Measurements from ENCODE around the gene CLEC1B.
"Not testable (repeated sequence)": the region's sequence is repeated elsewhere in the genome, so short reads cannot be mapped to it uniquely, and the experiment has no call there.

Gene CLEC1B

DNA sequence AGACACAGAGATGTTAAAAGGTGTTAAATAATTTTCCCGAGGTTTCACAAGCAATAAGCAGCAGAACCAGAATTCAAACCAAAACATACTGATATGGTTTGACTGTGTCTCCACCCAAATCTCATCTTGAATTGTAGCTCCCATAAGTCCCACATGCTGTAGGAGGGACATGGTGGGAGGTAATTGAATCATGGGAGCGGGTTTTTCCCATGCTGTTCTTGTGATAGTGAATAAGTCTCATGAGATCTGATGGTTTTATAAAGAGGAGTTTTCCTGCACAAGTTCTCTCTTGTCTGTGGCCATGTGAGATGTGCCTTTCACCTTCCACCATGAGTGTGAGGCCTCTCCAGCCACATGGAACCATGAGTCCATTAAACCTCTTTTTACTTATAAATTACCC, 24.2 kb downstream of the CLEC1B start:
- DNase-seq (ENCODE audit: low read depth): not testable (repeated sequence)

GRCh38 chr12:9973949-9974348, 25.0 kb downstream of the CLEC1B start:
- no peak for DNase-seq (ENCODE audit: low read depth)

DNA sequence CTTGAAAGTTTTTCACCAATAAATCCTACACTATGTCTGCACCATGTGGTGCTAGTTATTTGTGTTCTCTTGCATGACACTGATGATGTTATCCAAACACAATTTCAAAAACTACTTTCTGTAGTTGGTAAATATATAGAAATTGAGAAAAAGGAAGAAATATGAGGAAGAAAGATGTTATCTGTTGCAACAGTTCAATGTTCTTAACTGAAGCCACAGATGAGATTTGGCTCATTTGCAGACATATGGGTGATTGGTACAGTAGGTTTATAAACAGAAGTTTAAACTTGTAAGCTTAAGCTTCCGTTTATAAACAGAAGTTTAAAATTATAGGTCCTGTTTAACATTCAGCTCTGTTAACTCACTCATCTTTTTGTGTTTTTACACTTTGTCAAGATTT, 27.7 kb downstream of the CLEC1B start, which contains the start of gene CLEC12A:
CLEC12A (plus strand) TSS at position 229 of the 400 bp plus-strand sequence. CDS start 188 bp downstream, outside the sequence.
- DNase-seq (ENCODE audit: low read depth): no peak

- no peak for DNase-seq (ENCODE audit: low read depth)
Measured at GRCh38 chr12:9969673-9970072, 29.2 kb downstream of the CLEC1B start.

- no peak for DNase-seq (ENCODE audit: low read depth)
Measured at GRCh38 chr12:9961901-9962300, 37.0 kb downstream of the CLEC1B start.

DNA sequence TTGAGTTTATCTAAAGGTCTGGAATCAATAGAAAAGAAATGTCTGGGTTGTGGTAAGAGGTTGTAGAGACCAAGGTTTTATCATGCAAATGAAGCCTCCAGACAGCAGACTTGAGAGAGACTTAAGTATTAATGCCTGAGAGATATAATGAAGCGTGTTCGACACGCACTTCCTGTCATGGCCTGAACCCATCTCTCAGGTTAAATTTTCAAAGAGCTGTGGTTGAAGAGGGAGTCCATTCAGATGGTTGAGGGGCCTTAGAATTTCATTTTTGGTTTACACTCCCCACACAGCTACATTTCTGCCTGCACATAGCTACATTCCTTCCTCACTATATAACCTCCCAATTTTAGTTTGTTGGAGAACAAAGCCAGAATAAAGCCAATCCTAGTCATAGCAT, 37.8 kb downstream of the CLEC1B start:
- no peak for DNase-seq (ENCODE audit: low read depth)

DNA sequence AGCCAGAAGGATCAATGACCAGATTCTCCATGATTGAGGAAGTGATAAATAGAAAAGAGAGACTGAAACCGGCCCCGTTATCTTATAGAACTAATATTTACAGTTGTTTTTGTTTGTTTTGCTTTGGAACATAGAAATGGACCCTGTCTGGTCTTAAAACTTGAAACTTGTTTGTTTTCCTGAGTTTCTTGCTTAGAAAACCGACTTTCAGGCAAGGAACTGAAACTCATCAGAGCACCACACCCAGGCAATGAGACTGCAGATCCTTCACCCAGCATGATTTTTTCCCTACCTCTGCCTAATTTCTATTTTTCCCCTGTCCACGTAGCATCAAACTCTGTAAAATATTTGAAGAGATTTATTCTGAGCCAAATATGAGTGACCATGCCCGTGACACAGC, 38.3 kb downstream of the CLEC1B start:
- no peak for DNase-seq (ENCODE audit: low read depth)

GRCh38 chr12:9957834-9958233, 41.1 kb downstream of the CLEC1B start:
- no peak for DNase-seq (ENCODE audit: low read depth)

DNA sequence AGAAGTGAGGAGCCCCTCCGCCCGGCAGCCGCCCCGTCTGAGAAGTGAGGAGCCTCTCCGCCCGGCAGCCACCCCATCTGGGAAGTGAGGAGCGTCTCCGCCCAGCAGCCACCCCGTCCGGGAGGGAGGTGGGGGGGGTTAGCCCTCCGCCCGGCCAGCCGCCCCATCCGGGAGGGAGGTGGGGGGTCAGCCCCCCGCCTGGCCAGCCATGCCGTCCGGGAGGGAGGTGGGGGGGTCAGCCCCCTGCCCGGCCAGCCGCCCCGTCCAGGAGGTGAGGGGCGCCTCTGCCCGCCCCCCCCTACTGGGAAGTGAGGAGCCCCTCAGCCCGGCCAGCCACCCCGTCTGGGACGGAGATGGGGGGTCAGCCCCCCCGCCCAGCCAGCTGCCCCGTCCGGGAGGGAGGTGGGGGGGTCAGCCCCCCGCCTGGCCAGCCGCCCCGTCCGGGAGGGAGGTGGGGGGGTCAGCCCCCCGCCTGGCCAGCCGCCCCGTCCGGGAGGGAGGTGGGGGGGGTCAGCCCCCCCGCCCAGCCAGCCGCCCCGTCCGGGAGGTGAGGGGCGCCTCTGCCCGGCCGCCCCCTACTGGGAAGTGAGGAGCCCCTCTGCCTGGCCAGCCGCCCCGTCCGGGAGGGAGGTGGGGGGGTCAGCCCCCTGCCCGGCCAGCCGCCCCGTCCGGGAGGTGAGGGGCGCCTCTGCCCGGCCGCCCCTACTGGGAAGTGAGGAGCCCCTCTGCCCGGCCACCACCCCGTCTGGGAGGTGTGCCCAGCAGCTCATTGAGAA, 45.8 kb downstream of the CLEC1B start:
- DNase-seq (ENCODE audit: low read depth): not testable (repeated sequence)

DNA sequence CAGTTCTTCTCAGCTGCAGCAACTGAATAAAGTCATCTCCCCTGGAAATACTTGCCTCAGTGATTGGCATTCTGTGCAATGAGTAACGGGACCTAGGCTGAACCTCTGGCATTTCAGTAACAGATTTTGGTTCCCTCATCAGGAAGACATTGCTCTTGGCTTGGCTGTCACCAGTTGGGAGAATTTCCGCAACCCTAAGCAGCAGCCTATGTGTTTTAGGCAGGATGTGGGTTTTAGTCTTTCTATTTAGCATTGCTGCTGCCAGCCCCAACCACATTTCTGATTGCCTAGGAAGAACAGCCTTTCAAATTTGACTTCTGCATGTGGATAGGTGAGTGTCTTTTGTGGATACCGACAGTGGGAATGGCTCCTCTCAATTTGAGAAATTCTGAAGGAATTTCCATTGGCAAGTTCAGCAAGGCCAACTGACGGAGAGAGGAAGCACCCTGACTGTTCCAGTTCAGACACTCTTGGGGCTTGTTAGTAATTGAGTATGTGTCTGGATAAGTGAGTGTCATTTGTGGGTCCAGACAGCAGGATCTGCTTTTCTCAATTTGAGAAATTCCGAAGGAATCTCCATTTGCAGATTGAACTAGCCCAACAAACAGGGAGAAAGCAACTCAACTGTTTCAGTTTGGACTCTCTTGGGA, 47.8 kb downstream of the CLEC1B start:
- peak; percentile 9 for DNase-seq (ENCODE audit: low read depth)

DNA sequence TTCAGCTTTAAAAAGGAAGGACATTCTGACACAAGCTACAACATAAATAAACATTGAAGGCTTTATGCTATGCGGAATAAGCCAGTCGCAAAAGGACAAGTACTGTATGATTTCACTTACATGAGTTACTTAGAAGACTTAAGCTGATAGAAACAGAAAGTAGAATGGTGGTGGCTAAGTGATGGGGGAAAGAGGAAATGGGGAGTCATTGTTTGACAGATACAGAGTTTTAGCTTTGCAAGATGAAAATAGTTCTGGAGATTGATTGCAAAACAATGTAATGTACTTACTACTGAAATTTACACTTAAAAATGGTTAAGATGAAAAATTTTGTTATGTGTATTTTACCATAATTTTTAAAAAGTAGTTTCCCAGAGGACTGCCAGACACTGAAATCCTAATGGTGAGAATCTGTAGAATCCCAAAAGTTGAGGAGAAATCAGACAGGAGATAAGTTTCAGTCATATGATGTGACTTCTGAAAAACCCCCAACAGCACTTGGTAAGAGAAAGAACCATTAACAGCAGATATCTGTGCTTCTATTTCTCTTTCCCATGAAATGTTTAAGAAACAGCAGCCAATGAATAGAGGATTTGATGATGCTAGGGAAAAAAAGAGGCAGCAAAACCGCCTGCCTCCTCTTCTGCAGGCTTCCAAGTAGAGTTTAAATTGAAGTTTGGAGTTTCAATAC, 50.2 kb downstream of the CLEC1B start:
- DNase-seq (ENCODE audit: low read depth): no peak

DNA sequence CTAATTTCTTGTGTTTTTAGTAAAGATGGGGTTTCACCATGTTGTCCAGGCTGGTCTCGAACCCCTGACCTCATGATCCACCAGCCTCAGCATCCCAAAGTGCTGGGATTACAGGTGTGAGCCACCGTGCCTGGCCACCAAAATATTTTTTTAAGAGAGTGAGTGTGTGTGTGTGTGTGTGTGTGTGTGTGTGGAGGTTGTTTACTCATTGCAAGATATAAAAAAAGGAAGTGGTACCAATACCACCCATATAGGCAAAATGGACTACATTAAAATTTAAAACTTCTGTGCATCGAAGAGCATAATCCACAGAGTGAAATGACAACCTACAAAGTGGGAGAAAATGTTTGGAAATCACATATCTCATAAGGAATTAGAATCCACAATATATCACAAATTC, 51.2 kb downstream of the CLEC1B start:
- DNase-seq (ENCODE audit: low read depth): no peak

DNA sequence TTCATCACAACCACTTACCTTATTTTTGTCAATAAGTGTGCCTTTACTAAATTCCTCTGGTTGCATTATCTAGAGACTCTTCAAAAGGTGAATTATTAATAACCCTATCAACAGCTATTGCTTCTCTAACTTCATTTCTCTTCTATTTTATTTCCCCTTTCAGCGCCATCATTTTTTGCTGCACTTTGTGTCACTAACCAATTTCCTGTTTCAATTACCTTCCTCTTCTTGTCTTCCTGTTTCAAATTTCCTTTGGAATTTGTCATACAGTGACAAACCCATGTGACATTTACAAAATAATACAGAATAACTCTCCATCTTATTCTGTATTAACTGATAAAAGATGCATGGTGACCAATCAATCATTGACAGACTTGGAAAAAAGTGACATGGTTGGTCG, 54.5 kb downstream of the CLEC1B start:
- DNase-seq (ENCODE audit: low read depth): no peak

- no peak for DNase-seq (ENCODE audit: low read depth)
Measured at GRCh38 chr12:9943240-9943639, 55.7 kb downstream of the CLEC1B start.
